UCSD-AML1 (cell line): Measurements from ENCODE around the gene FOXA2.

ENCODE experiments used
- DNase-seq: peaks from one replicate; lab custom pipeline; 2025; ENCODE audit not compliant: unreplicated experiment; lab: John Stamatoyannopoulos, UW

The FOXA2 gene

DNA sequence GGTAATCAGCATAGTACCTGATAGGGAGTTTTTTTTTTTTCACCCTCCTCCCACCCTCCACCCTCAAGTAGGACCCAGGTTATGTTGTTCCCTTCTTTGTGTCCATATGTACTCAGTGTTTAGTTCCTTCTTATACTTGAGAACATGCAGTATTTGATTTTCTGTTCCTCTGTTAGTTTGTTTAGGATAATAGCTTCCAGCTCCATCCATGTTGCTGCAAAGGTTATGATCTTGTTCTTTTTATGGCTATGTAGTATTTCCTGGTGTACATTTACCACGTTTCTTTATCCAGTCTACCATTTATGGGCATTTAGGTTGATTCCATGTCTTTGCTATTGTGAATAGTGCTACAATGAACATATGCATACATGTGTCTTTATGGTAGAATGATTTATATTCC is 41.9 kb downstream of the FOXA2 start:
- DNase-seq: no peak

DNA sequence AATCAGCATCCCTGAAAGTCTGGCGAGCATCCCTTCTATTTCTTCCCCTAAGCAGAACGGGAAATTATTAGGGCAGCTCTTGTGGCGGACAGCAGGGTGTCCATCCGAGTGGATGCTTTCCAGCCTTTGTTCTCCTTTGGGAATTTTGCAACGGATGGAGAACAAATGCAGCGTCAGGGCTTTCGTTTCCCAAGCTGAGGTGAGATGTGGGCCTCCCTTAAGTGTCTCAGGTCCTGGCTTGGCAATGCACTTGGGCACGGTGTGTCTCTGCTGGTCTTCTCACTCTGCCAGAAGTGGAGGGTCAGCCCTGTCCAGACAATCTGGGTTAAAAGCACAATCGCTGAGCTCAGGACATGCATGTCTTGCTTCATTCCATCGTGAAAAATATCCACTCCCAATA is 43.5 kb downstream of the FOXA2 start:
- DNase-seq: no peak

DNA sequence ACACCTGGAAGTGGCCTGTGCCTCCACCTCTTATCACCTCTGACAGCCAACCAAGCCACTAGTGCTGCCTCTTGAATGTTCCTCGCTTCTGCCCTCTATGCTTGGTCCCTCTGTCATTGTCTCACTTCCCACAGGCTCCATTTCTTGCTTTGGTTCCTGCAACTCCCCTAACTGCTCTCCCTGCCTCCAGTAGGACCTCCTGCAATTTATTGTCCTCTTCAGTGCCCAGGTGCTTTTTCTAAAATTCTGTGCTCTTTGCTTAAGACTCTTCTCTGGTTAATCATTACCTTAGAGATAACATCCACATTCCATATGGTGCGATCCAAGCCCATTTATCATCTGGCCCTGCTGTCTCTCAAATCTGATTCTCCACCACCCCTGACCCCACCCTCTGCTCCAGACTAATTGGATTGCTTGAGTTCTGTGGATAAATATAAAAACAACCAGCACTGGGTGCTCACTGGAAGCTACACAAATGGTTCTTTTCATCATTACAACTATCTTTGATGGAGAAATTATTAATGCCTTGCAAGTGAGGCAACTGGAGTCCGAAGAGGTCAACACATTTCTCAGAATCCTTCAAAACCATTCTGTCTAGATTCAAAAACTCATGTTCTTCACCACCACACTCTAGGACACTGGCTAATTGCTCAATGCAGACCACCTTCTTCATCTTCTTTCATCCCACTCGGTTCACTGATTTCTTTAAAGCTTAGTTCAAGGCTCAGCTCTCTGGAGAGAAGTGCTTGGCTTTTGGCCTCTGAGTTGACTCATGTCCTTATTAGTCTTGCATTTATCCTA is 47.2 kb downstream of the FOXA2 start:
- DNase-seq: no peak

DNA sequence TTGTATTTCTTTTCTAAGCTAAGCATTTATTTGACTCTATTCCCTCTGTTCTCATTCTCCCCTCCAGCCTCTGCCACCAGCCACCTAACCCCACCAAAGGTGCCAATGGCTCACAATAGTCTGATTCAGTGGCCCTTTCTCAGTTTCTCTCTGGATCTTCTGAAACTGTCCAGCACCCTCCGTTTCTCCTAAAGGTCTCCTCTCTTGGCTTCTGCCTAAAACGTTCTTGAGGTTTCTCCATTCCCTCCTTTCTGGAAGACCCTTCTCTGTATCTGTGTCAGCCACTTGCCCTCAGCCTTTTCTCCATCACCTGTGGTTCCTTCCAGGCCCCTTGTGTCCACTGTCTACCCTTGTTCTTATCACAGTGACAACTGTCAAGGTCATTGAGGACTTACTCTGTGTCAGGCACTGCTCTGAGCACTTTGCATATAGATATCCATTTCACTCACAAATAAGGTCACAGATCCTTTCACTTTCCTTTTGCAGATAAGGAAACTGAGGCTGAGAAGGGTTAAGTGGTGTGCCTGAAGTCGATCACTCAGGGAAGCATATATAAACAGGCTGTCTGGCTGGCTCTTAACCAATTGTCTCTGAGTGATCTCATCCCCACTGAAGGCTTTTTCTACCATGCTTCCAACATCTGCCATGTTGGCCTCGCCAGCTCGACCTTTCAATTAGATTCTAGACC is 48.1 kb downstream of the FOXA2 start:
- DNase-seq: no peak

DNA sequence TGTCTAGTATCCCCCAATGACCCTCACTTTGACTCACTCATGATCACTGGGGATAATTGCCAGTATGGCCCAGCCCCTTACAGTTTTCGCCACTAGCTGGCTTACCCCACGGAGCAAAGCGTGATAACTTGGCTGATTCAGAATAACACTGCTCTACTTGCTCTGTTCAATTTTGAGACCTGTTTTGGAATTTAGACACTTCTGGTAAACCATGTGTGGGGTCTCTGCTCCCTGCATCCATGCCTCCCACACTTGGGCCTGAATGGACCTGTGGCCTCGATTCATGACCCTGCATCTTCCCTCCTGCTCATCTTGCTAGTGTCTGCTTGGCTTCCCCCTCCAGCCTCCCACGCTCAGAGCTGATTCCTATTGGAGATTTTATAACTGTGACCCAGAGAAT is 48.9 kb downstream of the FOXA2 start:
- no peak for DNase-seq

DNA sequence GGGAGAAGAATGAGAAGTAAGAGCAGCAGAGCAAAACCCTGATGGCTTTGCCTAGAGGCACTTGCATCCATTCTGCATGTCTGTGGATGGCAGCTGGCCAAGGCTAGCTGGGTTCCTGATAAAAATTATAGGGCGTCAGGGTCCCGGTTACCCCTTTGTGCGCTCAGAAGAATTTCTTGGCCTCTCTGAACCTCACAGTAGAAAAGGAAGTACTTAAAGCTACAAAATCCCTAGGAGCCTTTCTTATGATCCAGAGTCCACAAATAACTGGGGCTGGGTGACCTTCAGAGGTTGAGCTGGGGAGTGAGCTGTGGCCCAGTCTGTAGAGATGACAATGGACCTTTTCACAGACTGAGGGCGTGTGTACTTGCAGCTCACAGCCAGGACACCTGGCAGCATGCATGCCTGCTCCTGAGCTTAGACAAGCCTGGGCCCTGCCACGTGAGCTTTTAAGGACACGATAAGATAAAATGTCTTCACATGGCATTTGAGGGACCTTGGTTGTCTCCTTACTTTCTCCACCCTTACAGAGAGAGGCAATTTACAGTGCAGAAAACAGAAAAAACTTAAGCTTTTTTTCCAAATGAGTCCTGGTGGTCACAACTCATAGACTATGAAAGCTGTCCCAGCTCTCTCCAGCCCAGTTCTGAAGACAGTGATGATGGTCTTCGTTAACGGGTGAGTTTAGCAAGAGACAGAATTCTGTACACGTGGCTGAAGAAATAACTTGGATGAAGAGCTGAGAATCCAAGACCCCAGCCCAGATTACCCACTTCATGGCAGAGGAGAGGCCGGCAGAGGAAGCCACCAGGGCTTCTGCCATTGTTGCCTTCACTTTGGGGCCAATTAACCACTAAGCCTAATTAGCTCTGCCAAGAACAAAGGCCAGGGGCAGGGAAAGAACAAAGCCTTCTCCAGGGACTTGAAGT is 50.3 kb downstream of the FOXA2 start:
- DNase-seq: no peak

DNA sequence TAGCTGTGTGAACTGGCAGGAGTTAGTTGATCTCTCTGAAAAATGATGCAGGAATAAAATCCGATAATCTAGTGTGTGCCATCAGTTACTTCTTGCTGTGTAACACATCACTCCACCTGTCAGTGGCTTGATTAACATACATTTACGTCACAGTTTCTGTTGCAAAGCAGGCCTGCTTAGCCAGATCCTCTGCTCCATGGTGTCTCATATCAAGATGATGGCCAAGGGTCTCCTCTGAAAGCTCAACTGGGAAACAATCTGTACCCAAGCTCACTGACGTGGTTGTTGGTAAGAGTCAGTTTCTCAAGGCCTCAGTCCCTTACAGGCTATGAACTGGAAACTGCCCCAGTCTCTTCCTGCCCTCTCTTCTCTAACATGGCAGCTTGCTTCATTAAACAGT is 51.8 kb downstream of the FOXA2 start:
- no peak for DNase-seq

DNA sequence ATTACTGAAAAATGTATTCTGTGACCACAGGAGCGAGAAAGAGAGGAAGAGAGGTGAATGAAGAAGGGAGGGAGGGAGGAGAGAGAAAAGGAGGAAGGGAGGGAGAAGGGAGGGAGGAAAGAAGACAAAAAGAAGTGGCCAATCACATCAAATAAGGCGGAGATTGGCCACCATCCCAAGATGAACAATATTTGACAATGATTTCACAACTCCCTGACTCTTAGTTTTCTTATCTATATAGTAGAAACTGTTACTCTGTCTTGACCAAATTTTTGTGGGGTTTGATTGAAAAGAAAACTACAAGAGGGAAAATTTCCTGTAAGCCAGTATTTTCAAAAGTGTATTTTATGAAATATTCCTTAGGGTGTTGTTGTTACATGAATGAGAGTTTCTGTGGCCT is 52.6 kb downstream of the FOXA2 start:
- DNase-seq: no peak

DNA sequence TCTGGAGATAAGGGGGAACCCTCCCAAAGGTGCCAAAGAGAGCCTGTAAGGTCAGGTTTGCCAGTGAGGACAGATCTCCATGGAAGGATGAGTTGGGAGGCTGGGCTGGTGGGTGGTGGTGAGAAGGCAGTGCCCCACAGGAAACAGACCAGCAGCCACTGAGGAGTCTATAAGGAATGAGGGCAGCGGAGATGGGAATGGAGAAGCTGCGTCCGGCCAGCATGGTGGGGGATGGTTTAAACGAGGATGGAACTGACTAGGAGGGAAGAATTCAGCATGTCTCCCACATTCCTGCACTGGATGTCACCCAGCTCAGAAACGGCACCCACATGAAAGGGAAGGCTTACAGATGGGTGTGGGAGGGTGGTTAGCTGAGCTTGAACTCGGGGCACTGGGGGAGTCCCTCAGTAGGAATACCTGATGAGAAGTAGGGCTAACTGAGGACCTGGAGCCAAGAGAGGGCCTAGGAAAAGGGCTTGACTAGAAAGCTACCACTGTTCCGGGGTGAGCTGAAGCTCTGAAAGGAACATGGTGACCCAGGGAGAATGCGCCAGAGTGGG is 53.2 kb downstream of the FOXA2 start:
- no peak for DNase-seq
